HUES48 (cell line): ENCODE results near the gene ATAD2B.
A peak's percentile ranks its signal among the peaks of the same experiment; 100 is the strongest.

Source experiments
- H3K27ac ChIP-seq: one replicate; pipeline ENCODE4 v1.7.0; 2013; ENCODE audit warnings: low read depth, low read length, inconsistent platforms
- H3K27me3 ChIP-seq: 2 replicates; pipeline ENCODE4 v1.6.1; 2013; ENCODE audit warnings: mild to moderate bottlenecking, low read length; ENCODE audit not compliant: control insufficient read depth, insufficient read depth
- H3K36me3 ChIP-seq: 2 replicates; pipeline ENCODE4 v1.6.1; 2013; ENCODE audit warnings: low read length; ENCODE audit not compliant: control insufficient read depth, insufficient read depth
- H3K4me1 ChIP-seq: 2 replicates; pipeline ENCODE4 v1.6.1; 2013; ENCODE audit warnings: mild to moderate bottlenecking, low read length; ENCODE audit not compliant: control insufficient read depth, insufficient read depth
- H3K4me3 ChIP-seq: 2 replicates; pipeline ENCODE4 v1.5.1; 2013; ENCODE audit warnings: mild to moderate bottlenecking, low read depth, low read length
- H3K9ac ChIP-seq: 2 replicates; pipeline ENCODE4 v1.6.1; 2013; ENCODE audit warnings: mild to moderate bottlenecking, low read depth, low read length, moderate library complexity
- H3K9me3 ChIP-seq: 2 replicates; pipeline ENCODE4 v1.6.1; 2013; ENCODE audit warnings: low read length; ENCODE audit not compliant: control insufficient read depth, insufficient read depth

Gene ATAD2B

DNA sequence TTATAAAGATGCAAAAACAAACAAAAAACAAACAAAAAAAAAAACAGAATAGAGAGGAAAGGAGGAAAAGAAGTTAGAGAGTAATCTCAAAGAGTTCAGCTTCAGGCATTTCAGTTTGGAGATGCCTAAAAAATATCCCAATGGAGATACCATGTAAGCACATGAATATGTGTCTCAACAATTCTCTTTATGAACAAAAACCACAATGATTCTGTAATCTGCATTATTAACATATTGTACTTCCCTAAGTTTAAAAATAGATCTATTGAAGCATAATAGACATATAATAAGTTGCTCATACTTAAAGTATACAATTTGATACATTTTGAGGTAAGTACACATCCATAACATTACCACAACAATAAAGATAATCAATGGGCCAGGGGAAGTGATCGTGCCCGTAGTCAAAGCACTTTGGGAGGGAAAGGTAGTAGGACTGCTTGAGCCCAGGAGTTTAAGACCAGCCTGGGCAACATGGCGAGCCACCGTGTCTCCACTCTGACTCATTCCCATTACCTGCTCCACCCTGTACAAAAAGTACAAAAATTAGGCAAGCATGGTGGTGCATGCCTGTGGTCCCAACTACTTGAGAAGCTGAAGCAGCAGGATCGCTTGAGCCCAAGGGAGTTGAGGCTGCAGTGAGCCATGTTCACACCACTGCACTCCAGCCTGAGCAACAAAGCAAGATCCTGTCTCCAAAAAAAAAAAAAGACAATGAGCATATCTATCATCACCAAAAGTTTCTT, 158.9 kb downstream of the ATAD2B start:
- no peaks in the 10 kb centered on the region for H3K4me1 ChIP-seq
- peaks cover 12% of the 10 kb centered on the region for H3K36me3 ChIP-seq

GRCh38 chr2:23762141-23762540, 164.8 kb downstream of the ATAD2B start:
- Histone ChIP-seq H3K4me3 (no peak overlapping the region), H3K27me3 (no peaks in the 10 kb centered on the region), H3K36me3 (peaks cover 18% of the 10 kb centered on the region), H3K4me1 (peaks cover 6% of the 10 kb centered on the region; the same call in 1 of the 2 replicates), H3K27ac (no peak overlapping the region), H3K9ac (no peak overlapping the region), H3K9me3 (no peaks in the 10 kb centered on the region)

More for the DNA sequence above, 158.9 kb downstream of the ATAD2B start:
- no peaks in the 10 kb centered on the region for H3K27me3 ChIP-seq
- H3K9me3 ChIP-seq: no peaks in the 10 kb centered on the region
- no peak overlapping the region for H3K27ac ChIP-seq
- no peak overlapping the region for H3K4me3 ChIP-seq
- H3K9ac ChIP-seq: no peak overlapping the region

DNA sequence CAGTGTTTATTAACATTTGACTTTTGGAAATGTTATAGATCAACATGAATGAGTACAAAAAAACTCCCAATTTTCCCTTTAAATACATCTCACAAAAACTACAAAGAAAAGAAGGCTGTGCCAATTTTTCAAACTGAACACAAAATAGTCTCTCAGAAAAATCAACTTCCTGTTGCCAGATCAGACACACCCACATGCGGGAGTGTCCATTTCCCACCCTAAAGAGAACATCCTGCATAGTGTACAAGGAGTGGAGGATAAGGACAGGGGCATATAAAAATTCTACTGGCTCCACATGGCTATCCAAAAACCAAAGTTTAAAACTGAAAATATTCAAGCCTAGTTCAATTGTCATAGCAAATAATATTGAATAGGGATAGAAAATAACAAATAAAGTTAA, 165.3 kb downstream of the ATAD2B start:
- peaks cover 23% of the 10 kb centered on the region for H3K36me3 ChIP-seq
- no peaks in the 10 kb centered on the region for H3K27me3 ChIP-seq
- H3K4me3 ChIP-seq: no peak overlapping the region
- peaks cover 9% of the 10 kb centered on the region for H3K4me1 ChIP-seq
- no peak overlapping the region for H3K27ac ChIP-seq
- H3K9ac ChIP-seq: no peak overlapping the region
- H3K9me3 ChIP-seq: no peaks in the 10 kb centered on the region

- H3K9ac ChIP-seq: no peak overlapping the region
- no peak overlapping the region for H3K27ac ChIP-seq
- H3K4me1 ChIP-seq: peaks cover 16% of the 10 kb centered on the region
- H3K36me3 ChIP-seq: peaks cover 24% of the 10 kb centered on the region
- H3K27me3 ChIP-seq: no peaks in the 10 kb centered on the region
- H3K9me3 ChIP-seq: no peaks in the 10 kb centered on the region
- no peak overlapping the region for H3K4me3 ChIP-seq
Measured at GRCh38 chr2:23760736-23761135, 166.2 kb downstream of the ATAD2B start.

GRCh38 chr2:23757686-23758433, 169.1 kb downstream of the ATAD2B start:
- Histone ChIP-seq H3K4me1 (peaks cover 21% of the 10 kb centered on the region), H3K4me3 (no peak overlapping the region), H3K27ac (peak overlapping the region; percentile 64), H3K27me3 (no peaks in the 10 kb centered on the region), H3K36me3 (peaks cover 24% of the 10 kb centered on the region), H3K9ac (no peak overlapping the region), H3K9me3 (no peaks in the 10 kb centered on the region)

DNA sequence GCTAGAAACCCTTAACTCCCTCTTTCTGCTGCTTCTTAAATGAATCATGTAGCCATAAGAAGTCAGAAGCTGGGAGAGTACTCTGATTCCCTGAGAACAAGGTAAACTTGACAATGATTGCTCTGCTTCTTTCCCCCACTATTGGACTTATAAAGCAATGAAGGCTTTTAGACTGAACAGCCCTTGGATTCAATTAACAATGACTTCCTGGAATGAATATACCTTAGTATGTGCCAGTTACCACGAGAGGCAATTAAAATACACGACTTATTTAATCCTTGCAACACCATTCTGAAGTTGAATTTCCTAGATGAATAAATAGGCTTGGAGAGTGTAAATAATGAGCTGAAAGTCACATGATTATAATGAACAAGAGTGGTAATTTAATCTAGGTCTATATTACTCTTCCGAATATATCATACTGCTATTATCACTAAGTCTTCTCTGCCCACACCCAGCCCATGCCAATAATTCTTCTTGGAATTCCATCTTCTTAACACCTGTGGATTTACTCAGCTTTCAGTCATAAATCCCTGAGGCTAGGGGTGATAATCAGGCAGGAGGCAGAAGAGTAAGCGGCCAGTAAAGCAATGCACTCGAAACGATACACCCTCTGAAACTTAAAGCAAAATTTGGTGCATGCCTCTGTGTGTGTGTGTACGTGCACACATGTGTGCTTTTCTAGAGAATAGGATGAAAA, 170.2 kb downstream of the ATAD2B start:
- Histone ChIP-seq H3K27ac (no peak overlapping the region), H3K9me3 (no peaks in the 10 kb centered on the region), H3K36me3 (peaks cover 20% of the 10 kb centered on the region), H3K4me3 (no peak overlapping the region), H3K9ac (no peak overlapping the region), H3K27me3 (no peaks in the 10 kb centered on the region), H3K4me1 (peaks cover 26% of the 10 kb centered on the region)

DNA sequence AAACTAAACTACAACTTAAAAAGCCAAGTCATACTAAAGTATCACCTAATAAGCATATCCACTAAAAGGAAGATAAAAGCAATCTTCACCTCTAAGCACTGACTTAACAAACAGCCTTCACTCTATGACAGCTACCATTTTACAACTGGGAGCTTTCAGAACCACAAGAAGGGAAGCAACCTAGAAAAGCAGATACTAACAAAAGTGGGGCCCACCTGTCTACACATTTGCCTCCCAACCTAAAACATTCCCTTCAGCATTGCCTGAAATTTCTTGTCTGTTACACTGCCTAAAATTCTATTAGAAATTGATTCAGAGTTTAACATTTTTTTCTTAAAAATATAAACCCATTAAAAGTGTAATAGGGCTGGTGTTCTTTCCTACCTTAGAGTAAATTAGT, 172.0 kb downstream of the ATAD2B start:
- H3K9ac ChIP-seq: no peak overlapping the region
- H3K27ac ChIP-seq: no peak overlapping the region
- no peak overlapping the region for H3K4me3 ChIP-seq
- H3K27me3 ChIP-seq: no peaks in the 10 kb centered on the region
- peaks cover 15% of the 10 kb centered on the region for H3K36me3 ChIP-seq
- no peaks in the 10 kb centered on the region for H3K9me3 ChIP-seq
- H3K4me1 ChIP-seq: peaks cover 43% of the 10 kb centered on the region

DNA sequence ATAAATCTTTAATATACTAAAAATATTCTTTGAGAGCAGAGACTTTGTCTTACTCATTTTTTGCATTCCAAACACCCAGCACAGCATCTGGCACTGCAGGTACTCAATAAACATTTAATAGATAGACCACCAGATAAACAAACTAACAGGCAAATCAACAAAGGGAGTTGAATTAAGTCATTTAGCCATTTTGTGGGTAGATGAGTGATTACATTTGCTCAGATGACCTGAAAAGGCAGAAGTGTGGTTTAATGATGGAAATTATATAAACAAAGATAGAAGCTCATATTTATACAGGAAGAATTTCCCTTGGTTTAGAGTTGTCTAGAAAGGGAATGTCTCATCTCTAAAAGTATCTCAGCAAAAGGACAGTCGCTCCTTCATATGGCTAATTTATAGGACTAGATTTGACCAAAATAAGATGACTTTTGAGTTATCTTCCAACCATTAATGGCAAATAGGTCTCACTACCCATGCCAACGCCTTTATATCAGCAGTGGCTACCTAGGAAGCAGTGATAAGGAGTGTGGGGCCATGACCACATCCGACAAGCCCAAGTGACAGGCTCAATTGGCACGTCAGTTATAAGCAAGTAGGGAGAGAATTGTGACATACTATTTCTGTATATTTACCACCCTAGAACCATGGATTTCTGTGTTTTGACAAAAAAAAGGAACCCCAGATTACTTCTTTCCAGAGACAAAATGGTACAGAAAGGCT, 173.5 kb downstream of the ATAD2B start:
- Histone ChIP-seq H3K27ac (no peak overlapping the region), H3K36me3 (peaks cover 15% of the 10 kb centered on the region), H3K9me3 (no peaks in the 10 kb centered on the region), H3K4me3 (no peak overlapping the region), H3K27me3 (no peaks in the 10 kb centered on the region), H3K4me1 (peaks cover 52% of the 10 kb centered on the region), H3K9ac (no peak overlapping the region)

GRCh38 chr2:23751747-23752265, 175.1 kb downstream of the ATAD2B start:
- Histone ChIP-seq H3K4me3 (peak overlapping the region; percentile 8; the same call in 1 of the 2 replicates), H3K27me3 (no peaks in the 10 kb centered on the region), H3K9me3 (no peaks in the 10 kb centered on the region), H3K9ac (0 out of 2 replicates have a peak overlapping the region, but pooled peaks have one; percentile 10), H3K4me1 (peaks cover 44% of the 10 kb centered on the region), H3K36me3 (peaks cover 2% of the 10 kb centered on the region; the same call in 1 of the 2 replicates), H3K27ac (peak overlapping the region; percentile 71)

DNA sequence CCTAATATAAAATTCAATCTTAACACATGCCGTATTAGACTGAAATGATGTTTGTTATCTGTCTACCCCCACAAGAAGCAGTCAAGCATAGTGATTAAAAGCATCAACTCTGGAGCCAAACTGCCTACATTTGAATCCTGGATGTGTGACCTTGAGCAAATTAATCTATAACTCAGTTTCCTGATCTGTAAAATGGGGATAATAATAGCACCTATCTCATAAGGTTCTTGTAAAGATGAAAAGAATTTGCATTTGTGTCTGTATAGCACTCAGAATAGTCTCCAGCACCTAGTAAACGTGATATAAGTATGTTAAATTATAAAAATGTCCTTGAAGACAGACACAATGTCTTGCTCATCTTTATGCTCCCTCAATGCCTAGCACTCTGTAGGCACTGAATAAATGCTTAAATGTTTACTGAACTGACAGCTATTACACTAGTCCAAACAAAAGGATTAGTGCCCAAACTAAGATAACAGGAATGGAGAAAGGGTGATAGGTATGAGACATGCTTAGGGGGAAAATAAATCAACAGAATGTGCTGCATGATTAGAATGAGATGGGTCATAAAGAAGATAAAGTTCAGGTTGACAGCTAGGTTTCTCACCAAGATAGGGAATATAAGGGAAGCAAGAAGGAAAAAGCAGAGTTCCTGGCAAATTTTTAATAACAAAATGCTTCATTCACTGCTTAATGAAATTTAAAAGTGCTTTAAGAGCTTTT, 180.6 kb downstream of the ATAD2B start:
- H3K27ac ChIP-seq: no peak overlapping the region

More for the DNA sequence above, 180.6 kb downstream of the ATAD2B start:
- Histone ChIP-seq H3K4me3 (no peak overlapping the region), H3K4me1 (peaks cover 22% of the 10 kb centered on the region), H3K36me3 (no peaks in the 10 kb centered on the region), H3K9me3 (no peaks in the 10 kb centered on the region), H3K9ac (no peak overlapping the region), H3K27me3 (no peaks in the 10 kb centered on the region)
